Upper lobe of left lung (tissue), 4 donors: ENCODE measurements around the gene GALNT6.

Experiments used
- POLR2A ChIP-seq, 4 donors: fragments of 450-650 bp; IDR thresholded peaks; one replicate each; pipeline ENCODE4 v1.5.1; 2016 to 2017; ENCODE audit warnings: antibody characterized with exemption in 4 of 4, mild to moderate bottlenecking in 2 of 4
- POLR2AphosphoS5 ChIP-seq, 2 donors: sonication (generic); formaldehyde crosslinking; IDR thresholded peaks; one replicate each; pipeline ENCODE4 v1.5.1; 2017; ENCODE audit warnings: antibody characterized with exemption in 2 of 2
- TF ChIP-seq, protein P1 (sequence below), 6 experiments: fragments of 450-650 bp in 4 of 6; fragments of 200-600 bp in 2 of 6; sonication (generic) in 2 of 6; IDR thresholded peaks; one replicate each; pipeline ENCODE4 v1.5.1; 2016 to 2019; ENCODE audit warnings: antibody characterized with exemption in 6 of 6

DNA sequence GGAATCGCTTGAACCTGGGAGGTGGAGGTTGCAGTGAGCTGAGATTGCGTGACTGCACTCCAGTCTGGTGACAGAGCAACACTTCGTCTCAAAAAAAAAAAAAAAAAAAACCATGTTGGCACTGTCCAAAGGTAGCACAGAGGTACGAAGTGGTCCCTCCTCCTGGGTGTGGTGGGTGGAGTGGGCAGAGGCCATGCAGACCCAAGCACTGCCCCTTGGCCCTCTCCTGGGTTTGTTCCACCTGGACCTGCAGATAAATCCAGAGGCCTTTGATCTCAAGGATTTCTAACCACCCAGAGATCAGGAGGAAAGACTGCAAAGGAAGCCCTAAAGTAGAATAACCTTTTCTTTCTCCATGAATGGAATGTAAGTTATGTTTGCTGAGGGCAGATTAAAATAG lies 8.7 kb upstream of the GALNT6 start:
- TF ChIP-seq, protein P1, sequence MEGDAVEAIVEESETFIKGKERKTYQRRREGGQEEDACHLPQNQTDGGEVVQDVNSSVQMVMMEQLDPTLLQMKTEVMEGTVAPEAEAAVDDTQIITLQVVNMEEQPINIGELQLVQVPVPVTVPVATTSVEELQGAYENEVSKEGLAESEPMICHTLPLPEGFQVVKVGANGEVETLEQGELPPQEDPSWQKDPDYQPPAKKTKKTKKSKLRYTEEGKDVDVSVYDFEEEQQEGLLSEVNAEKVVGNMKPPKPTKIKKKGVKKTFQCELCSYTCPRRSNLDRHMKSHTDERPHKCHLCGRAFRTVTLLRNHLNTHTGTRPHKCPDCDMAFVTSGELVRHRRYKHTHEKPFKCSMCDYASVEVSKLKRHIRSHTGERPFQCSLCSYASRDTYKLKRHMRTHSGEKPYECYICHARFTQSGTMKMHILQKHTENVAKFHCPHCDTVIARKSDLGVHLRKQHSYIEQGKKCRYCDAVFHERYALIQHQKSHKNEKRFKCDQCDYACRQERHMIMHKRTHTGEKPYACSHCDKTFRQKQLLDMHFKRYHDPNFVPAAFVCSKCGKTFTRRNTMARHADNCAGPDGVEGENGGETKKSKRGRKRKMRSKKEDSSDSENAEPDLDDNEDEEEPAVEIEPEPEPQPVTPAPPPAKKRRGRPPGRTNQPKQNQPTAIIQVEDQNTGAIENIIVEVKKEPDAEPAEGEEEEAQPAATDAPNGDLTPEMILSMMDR (IDR thresholded peaks at IDR 0.05): no peak
- TF ChIP-seq POLR2A (IDR thresholded peaks at IDR 0.05) (no peak), POLR2AphosphoS5 (IDR thresholded peaks at IDR 0.05) (no peak)
